Hepatocyte (in vitro differentiated cells): ENCODE measurements around the gene GRIN2C. TPM values are rescaled to one million over a fixed set of nuclear protein-coding genes. Genes with fewer than 3 reads are reported as not detected.

Source experiments
- DNase-seq: peaks from one replicate; pipeline ENCODE4 v3.0.0-alpha.2; 2016; ENCODE audit warnings: low spot score
- H2AFZ ChIP-seq: fragments of 200-600 bp; sonication (generic); 2 replicates; pipeline ENCODE4 v1.6.0; 2016; ENCODE audit warnings: antibody characterized with exemption, mild to moderate bottlenecking
- H3K27ac ChIP-seq: fragments of 200-600 bp; sonication (generic); 2 replicates; pipeline ENCODE4 v1.5.1; 2016; ENCODE audit warnings: mild to moderate bottlenecking
- H3K27me3 ChIP-seq: fragments of 200-600 bp; sonication (generic); 2 replicates; pipeline ENCODE4 v1.6.1; 2016
- H3K36me3 ChIP-seq: fragments of 200-600 bp; sonication (generic); replicated peaks from 2 replicates; pipeline ENCODE4 v1.5.1; 2016; ENCODE audit warnings: low read depth; ENCODE audit not compliant: insufficient read depth
- H3K4me1 ChIP-seq: fragments of 200-600 bp; sonication (generic); 2 replicates; pipeline ENCODE4 v1.5.1; 2016; ENCODE audit warnings: mild to moderate bottlenecking, moderate library complexity; ENCODE audit not compliant: insufficient read depth
- H3K4me2 ChIP-seq: fragments of 200-600 bp; sonication (generic); 2 replicates; pipeline ENCODE4 v1.6.0; 2016
- H3K4me3 ChIP-seq: fragments of 200-600 bp; sonication (generic); 2 replicates; pipeline ENCODE4 v1.5.1; 2016; ENCODE audit warnings: mild to moderate bottlenecking
- H3K79me2 ChIP-seq: fragments of 200-600 bp; sonication (generic); 2 replicates; pipeline ENCODE4 v1.6.0; 2017; ENCODE audit warnings: mild to moderate bottlenecking
- H3K9me2 ChIP-seq: fragments of 200-600 bp; sonication (generic); replicated peaks from 2 replicates; pipeline ENCODE4 v1.6.0; 2017; ENCODE audit warnings: mild to moderate bottlenecking; ENCODE audit not compliant: insufficient read depth
- H3K9me3 ChIP-seq: fragments of 200-600 bp; sonication (generic); 2 replicates; pipeline ENCODE4 v1.5.1; 2016; ENCODE audit warnings: low read depth, mild to moderate bottlenecking
- H4K20me1 ChIP-seq: fragments of 200-600 bp; sonication (generic); 2 replicates; pipeline ENCODE4 v1.6.0; 2016; ENCODE audit warnings: mild to moderate bottlenecking; ENCODE audit not compliant: insufficient read depth, poor library complexity, severe bottlenecking
- EZH2 ChIP-seq: fragments of 200-600 bp; sonication (generic); IDR thresholded peaks from 2 replicates; pipeline ENCODE4 v1.6.1; 2016; ENCODE audit warnings: antibody characterized with exemption, mild to moderate bottlenecking, borderline replicate concordance
- EZH2phosphoT487 ChIP-seq: fragments of 200-600 bp; sonication (generic); IDR thresholded peaks from one replicate; pipeline ENCODE4 v1.6.1; 2018; ENCODE audit warnings: antibody characterized with exemption, mild to moderate bottlenecking, low read depth, moderate library complexity; ENCODE audit not compliant: unreplicated experiment, severe bottlenecking
- WGBS: methylation state at CpG from one replicate; pipeline ENCODE4 v1.1.6; 2016; ENCODE audit warnings: low lambda C conversion rate; ENCODE audit errors: missing lambda C conversion rate; 5-methylcytosine and 5-hydroxymethylcytosine counted together
- polyA plus RNA-seq: library from polyadenylated mRNA; unstranded; fragments of >200 nt; fragmentation: Nextera tagmentation; extraction: Ambion mirVana; gene quantifications from 2 replicates; pipeline ENCODE4 v1.2.1, GENCODE V29; 2016
- total RNA-seq: library from RNA; depleted of rRNA; stranded (reverse); fragments of >200 nt; gene quantifications from 2 replicates; pipeline ENCODE4 v1.2.3, GENCODE V29; 2014
- TF ChIP-seq, protein P1 (sequence below): fragments of 200-600 bp; sonication (generic); IDR thresholded peaks from 2 replicates; pipeline ENCODE4 v1.5.1; 2016; ENCODE audit warnings: antibody characterized with exemption, mild to moderate bottlenecking; ENCODE audit not compliant: poor library complexity

The GRIN2C gene
- total and polyA plus RNA-seq, 2 experiments from 2014 or later, result 0.27 TPM; not detected in 1

GRCh38 chr17:74838274-74838673 is 21.4 kb downstream of the GRIN2C start:
- no peaks in the 10 kb centered on the region for H3K9me2 ChIP-seq
- no peak overlapping the region for H3K4me3 ChIP-seq
- H4K20me1 ChIP-seq, result no peaks in the 10 kb centered on the region
- no peaks in the 10 kb centered on the region for H3K9me3 ChIP-seq
- 75% methylated on average over 9 of the region's 9 CpGs for WGBS
- peaks cover 5% of the 10 kb centered on the region for H3K4me1 ChIP-seq
- no peak overlapping the region for H3K27ac ChIP-seq
- H2AFZ ChIP-seq, result no peak overlapping the region
- no peaks in the 10 kb centered on the region for H3K79me2 ChIP-seq
- DNase-seq, result no peak
- no peaks in the 10 kb centered on the region for H3K27me3 ChIP-seq
- H3K36me3 ChIP-seq, result no peaks in the 10 kb centered on the region
- TF ChIP-seq, protein P1, sequence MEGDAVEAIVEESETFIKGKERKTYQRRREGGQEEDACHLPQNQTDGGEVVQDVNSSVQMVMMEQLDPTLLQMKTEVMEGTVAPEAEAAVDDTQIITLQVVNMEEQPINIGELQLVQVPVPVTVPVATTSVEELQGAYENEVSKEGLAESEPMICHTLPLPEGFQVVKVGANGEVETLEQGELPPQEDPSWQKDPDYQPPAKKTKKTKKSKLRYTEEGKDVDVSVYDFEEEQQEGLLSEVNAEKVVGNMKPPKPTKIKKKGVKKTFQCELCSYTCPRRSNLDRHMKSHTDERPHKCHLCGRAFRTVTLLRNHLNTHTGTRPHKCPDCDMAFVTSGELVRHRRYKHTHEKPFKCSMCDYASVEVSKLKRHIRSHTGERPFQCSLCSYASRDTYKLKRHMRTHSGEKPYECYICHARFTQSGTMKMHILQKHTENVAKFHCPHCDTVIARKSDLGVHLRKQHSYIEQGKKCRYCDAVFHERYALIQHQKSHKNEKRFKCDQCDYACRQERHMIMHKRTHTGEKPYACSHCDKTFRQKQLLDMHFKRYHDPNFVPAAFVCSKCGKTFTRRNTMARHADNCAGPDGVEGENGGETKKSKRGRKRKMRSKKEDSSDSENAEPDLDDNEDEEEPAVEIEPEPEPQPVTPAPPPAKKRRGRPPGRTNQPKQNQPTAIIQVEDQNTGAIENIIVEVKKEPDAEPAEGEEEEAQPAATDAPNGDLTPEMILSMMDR, result no peak
- no peak for TF ChIP-seq EZH2phosphoT487
- TF ChIP-seq EZH2, result no peak
- H3K4me2 ChIP-seq, result no peak overlapping the region

DNA sequence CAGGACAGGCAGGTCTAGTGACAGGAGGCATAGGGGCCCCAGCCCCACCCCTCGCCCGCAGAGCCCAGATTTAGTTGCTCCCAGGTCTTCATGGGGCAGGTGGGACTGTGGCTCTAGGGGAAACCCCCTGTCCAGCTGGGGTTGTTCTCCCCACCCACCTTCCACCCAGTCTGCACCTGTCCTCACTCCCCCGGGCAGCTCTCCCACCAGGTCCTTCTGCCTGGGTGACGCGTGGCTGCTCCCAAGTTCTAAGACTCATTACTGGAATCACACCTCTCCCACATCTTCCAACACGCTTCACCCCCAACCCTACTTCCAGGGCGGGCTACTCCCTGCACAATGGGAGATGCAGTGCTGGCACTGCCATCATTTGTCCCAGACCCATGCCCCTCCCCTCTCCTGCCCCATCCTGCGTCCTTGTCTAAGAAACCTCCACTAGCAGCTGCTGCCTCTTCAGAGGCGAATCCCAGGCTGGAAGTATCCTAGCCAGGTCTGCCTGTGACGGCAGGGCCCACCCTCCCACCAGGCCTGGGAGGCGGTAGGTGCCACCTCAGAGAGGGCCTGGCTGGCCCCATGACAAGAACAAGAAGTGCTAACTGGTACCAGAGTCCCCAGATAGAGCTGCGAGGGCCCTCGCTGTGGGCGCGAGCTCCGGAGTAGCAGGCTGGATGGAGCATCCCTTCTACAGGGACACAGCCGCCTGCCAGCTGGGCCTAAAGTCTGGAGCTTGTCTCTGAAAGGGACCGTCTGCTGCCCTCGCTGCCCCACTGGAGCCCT is 22.8 kb downstream of the GRIN2C start:
- no peak for DNase-seq
- TF ChIP-seq EZH2phosphoT487 (no peak), EZH2 (no peak)
- TF ChIP-seq, protein P1, result no peak
- no peak overlapping the region for H3K4me2 ChIP-seq
- no peaks in the 10 kb centered on the region for H3K79me2 ChIP-seq
- H3K4me1 ChIP-seq, result no peaks in the 10 kb centered on the region
- no peak overlapping the region for H3K4me3 ChIP-seq
- 97% methylated on average over 19 of the region's 19 CpGs for WGBS
- H4K20me1 ChIP-seq, result no peaks in the 10 kb centered on the region
- no peak overlapping the region for H3K27ac ChIP-seq
- no peak overlapping the region for H2AFZ ChIP-seq
- no peaks in the 10 kb centered on the region for H3K9me3 ChIP-seq
- no peaks in the 10 kb centered on the region for H3K36me3 ChIP-seq
- no peaks in the 10 kb centered on the region for H3K27me3 ChIP-seq
- H3K9me2 ChIP-seq, result no peaks in the 10 kb centered on the region

DNA sequence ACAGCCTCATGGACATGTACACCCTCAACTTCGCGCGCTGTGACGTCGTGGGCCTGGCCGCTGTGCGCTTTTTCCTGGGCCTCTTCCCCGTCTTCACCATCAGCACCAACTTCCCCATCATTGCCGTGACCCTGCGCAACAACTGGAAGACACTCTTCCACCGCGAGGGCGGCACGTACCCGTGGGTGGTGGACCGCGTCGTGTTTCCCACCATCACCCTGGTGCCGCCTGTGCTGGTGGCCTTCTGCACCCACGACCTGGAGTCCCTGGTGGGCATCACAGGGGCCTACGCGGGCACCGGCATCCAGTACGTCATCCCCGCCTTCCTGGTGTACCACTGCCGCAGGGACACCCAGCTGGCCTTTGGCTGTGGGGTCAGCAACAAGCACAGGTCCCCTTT is 23.5 kb downstream of the GRIN2C start:
- TF ChIP-seq EZH2phosphoT487 (no peak), EZH2 (no peak)
- TF ChIP-seq, protein P1, result no peak
- Histone ChIP-seq H3K79me2 (no peaks in the 10 kb centered on the region), H3K27ac (no peak overlapping the region), H3K9me3 (no peaks in the 10 kb centered on the region), H3K36me3 (no peaks in the 10 kb centered on the region), H3K9me2 (no peaks in the 10 kb centered on the region), H4K20me1 (no peaks in the 10 kb centered on the region), H2AFZ (no peak overlapping the region), H3K4me3 (no peak overlapping the region), H3K4me2 (no peak overlapping the region), H3K4me1 (no peaks in the 10 kb centered on the region), H3K27me3 (no peaks in the 10 kb centered on the region)
- DNase-seq, result no peak
- 97% methylated on average over 26 of the region's 26 CpGs for WGBS
